Measurements from ENCODE around the gene TUBA1C. TPM values are rescaled to one million over a fixed set of nuclear protein-coding genes. Genes with fewer than 3 reads are reported as not detected.
A peak's percentile ranks its signal among the peaks of the same experiment; 100 is the strongest.

Gene TUBA1C
- total and polyA plus RNA-seq, 9 of the 15 experiments (the other 6 are each of a cell fraction or from before 2014, with no cell fraction given), result 755 to 3,012 (median 914) TPM

DNA sequence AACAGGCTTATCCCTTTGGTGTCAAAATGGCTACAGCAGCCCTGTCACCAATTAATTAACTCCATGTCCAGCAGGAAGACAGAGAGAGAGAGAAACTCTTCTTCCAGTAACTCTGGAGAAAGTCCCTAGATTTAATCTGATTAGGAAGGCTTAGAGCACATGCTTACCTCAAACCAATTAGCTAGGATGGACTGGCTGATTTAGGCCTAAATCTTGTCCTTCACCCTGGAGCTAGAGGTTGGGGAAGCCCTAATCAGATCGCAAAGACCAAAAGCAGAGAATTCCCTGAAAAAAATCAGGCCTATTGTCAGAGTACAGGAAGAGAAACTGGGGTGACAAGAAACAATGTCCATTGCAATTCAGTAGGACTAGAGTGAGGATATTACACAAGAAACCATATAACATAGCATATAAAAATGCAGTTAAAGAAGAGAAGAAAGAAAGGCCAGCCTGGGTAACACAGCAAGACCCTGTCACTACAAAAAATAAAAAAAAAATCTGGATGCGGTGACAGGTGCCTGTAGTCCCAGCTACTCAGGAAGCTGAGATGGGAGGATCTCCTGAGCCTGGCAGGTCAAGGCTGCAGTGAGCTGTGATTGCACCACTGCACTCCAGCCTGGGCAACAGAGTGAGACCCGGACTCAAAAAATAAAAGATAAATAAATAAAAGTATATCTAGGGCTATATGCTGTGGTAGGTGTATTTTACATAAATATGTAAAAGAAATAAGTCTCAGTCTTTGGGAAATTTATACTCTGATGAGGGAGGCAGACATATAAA is 41.1 kb upstream of the TUBA1C start:
- Histone ChIP-seq H3K9me3 (replicated peaks; ENCODE audit: control insufficient read depth, insufficient read depth, low read depth, low read length) (no peaks in the 10 kb centered on the region), H3K79me2 (ENCODE audit: control insufficient read depth, insufficient read depth, low read length) (no peaks in the 10 kb centered on the region), H3K36me3 (ENCODE audit: control insufficient read depth, insufficient read depth, low read length) (no peaks in the 10 kb centered on the region), H3K4me1 (replicated peaks in 1 of 2; ENCODE audit: control insufficient read depth in 2 of 2, insufficient read depth in 2 of 2, low read length in 2 of 2) (peaks cover 0 to 6% of the 10 kb centered on the region in 2 experiments; a peak in 3 of 5 replicates), H3K27ac (ENCODE audit: extremely low read depth, low read depth, low read length) (no peak overlapping the region), H3K9ac (ENCODE audit: insufficient read depth in 1 of 2, low read depth in 2 of 2, low read length in 2 of 2) (no peak overlapping the region), H3K9me1 (ENCODE audit: control insufficient read depth, insufficient read depth, low read length) (no peaks in the 10 kb centered on the region), H3K4me2 (ENCODE audit: insufficient read depth, low read length) (no peak overlapping the region), H4K20me1 (replicated peaks; ENCODE audit: control insufficient read depth, insufficient read depth, low read length) (no peaks in the 10 kb centered on the region), H3K4me3 (no peak overlapping the region), H3K27me3 (ENCODE audit: control insufficient read depth in 2 of 2, insufficient read depth in 2 of 2, low read length in 2 of 2) (no peaks in the 10 kb centered on the region), H2AFZ (ENCODE audit: low read depth, low read length) (peak overlapping the region; percentile 1; the same call in 1 of the 2 replicates)
- no peak for ATAC-seq
- intact Hi-C loops (cut with micrococcal nuclease), result no loop called here
- no peak for FAIRE-seq
- POLR2A ChIA-PET, result interaction anchor here (0.6 to 4.3 kb wide), 9 partner anchors 8 to 802 kb away, joined by 3 to 46 read pairs (median 4); no protein-coding TSS in a partner anchor
- no TSS peak for BruUV-seq (replicated peaks)
- in situ Hi-C loops (cut with MboI), result no loop called here
- CTCF ChIA-PET (ENCODE audit: low intra/inter-chr PET ratio), result interaction anchor here (0.6 kb wide), 2 partner anchors 11 to 100 kb away, joined by 4 to 5 read pairs; no protein-coding TSS in a partner anchor
- 57% methylated on average over 3 of the region's 3 CpGs for WGBS (ENCODE audit: insufficient coverage, low coverage, missing lambda C conversion rate)
- no peak for DNase-seq (ENCODE audit: extremely low read depth in 1 of 4, low spot score in 3 of 4)
- peak; percentile 37; the same call in 1 of the 2 replicates for TF ChIP-seq MYC (IDR thresholded peaks at IDR 0.05; ENCODE audit: low read depth, low read length)
- TF ChIP-seq MYC (CRISPR knock-in tag; IDR thresholded peaks at IDR 0.05; ENCODE audit: borderline replicate concordance, low read depth), result no peak
- no peak for TF ChIP-seq ZNF121 (CRISPR knock-in tag; conservative IDR thresholded peaks at IDR 0.05)
- no peak for TF ChIP-seq HDAC6 (IDR thresholded peaks at IDR 0.05; ENCODE audit: low read depth, low read length)
- TF ChIP-seq, protein P1, sequence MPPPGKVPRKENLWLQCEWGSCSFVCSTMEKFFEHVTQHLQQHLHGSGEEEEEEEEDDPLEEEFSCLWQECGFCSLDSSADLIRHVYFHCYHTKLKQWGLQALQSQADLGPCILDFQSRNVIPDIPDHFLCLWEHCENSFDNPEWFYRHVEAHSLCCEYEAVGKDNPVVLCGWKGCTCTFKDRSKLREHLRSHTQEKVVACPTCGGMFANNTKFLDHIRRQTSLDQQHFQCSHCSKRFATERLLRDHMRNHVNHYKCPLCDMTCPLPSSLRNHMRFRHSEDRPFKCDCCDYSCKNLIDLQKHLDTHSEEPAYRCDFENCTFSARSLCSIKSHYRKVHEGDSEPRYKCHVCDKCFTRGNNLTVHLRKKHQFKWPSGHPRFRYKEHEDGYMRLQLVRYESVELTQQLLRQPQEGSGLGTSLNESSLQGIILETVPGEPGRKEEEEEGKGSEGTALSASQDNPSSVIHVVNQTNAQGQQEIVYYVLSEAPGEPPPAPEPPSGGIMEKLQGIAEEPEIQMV (tag; conservative IDR thresholded peaks at IDR 0.05; ENCODE audit: low read depth), result no peak
- TF ChIP-seq, protein P2, sequence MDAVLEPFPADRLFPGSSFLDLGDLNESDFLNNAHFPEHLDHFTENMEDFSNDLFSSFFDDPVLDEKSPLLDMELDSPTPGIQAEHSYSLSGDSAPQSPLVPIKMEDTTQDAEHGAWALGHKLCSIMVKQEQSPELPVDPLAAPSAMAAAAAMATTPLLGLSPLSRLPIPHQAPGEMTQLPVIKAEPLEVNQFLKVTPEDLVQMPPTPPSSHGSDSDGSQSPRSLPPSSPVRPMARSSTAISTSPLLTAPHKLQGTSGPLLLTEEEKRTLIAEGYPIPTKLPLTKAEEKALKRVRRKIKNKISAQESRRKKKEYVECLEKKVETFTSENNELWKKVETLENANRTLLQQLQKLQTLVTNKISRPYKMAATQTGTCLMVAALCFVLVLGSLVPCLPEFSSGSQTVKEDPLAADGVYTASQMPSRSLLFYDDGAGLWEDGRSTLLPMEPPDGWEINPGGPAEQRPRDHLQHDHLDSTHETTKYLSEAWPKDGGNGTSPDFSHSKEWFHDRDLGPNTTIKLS (IDR thresholded peaks at IDR 0.05; ENCODE audit: borderline replicate concordance, low read depth), result no peak
- TF ChIP-seq, protein P3, sequence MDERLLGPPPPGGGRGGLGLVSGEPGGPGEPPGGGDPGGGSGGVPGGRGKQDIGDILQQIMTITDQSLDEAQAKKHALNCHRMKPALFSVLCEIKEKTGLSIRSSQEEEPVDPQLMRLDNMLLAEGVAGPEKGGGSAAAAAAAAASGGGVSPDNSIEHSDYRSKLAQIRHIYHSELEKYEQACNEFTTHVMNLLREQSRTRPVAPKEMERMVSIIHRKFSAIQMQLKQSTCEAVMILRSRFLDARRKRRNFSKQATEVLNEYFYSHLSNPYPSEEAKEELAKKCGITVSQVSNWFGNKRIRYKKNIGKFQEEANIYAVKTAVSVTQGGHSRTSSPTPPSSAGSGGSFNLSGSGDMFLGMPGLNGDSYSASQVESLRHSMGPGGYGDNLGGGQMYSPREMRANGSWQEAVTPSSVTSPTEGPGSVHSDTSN (CRISPR knock-in tag; IDR thresholded peaks at IDR 0.05; ENCODE audit: low read depth), result no peak
- TF ChIP-seq, protein P3 (tag; conservative IDR thresholded peaks at IDR 0.05; ENCODE audit: low read depth), result 0 out of 2 replicates have a peak, but pooled peaks have one; percentile 25
- TF ChIP-seq ZNF184 (CRISPR knock-in tag; IDR thresholded peaks at IDR 0.05), result no peak
- no peak for TF ChIP-seq MCM5 (IDR thresholded peaks at IDR 0.05; ENCODE audit: low read depth)
- TF ChIP-seq, protein P4, sequence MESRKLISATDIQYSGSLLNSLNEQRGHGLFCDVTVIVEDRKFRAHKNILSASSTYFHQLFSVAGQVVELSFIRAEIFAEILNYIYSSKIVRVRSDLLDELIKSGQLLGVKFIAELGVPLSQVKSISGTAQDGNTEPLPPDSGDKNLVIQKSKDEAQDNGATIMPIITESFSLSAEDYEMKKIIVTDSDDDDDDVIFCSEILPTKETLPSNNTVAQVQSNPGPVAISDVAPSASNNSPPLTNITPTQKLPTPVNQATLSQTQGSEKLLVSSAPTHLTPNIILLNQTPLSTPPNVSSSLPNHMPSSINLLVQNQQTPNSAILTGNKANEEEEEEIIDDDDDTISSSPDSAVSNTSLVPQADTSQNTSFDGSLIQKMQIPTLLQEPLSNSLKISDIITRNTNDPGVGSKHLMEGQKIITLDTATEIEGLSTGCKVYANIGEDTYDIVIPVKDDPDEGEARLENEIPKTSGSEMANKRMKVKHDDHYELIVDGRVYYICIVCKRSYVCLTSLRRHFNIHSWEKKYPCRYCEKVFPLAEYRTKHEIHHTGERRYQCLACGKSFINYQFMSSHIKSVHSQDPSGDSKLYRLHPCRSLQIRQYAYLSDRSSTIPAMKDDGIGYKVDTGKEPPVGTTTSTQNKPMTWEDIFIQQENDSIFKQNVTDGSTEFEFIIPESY (CRISPR knock-in tag; IDR thresholded peaks at IDR 0.05), result no peak
- TF ChIP-seq SMAD3 (CRISPR knock-in tag; conservative IDR thresholded peaks at IDR 0.05), result no peak
- no peak for TF ChIP-seq HEY1 (CRISPR knock-in tag; IDR thresholded peaks at IDR 0.05; ENCODE audit: borderline replicate concordance)

All from K562 (cell line).